HG02884 (cell line): Measurements from ENCODE around the gene C16orf86.

Source experiments
- ATAC-seq: cut with Tn5 transposase; IDR thresholded peaks from one replicate; pipeline ENCODE4 v1.9.1; 2021; ENCODE audit warnings: mild to moderate bottlenecking, moderate library complexity; ENCODE audit not compliant: unreplicated experiment

C16orf86 gene

DNA sequence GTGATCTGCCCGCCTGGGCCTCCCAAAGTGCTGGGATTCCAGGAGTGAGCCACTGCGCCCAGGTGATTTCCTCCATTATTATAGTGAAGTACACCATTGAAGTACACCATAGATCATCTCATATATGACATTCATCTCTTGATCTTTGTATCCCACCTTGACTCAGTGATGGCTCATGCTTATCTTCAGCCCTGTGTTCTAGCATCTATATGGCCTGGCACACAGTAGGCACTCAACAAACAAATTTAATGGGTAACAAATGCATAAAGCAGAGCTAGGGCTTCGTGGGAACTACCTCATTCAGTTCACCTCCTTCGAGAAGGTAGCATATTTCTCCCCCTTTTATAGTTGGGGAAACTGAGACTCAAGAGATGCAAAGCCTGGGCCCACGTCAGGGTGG, 1.0 kb upstream of the C16orf86 start:
- ATAC-seq, result no peak

GRCh38 chr16:67666032-67666551, 522 bp upstream of the C16orf86 start:
- ATAC-seq, result no peak

DNA sequence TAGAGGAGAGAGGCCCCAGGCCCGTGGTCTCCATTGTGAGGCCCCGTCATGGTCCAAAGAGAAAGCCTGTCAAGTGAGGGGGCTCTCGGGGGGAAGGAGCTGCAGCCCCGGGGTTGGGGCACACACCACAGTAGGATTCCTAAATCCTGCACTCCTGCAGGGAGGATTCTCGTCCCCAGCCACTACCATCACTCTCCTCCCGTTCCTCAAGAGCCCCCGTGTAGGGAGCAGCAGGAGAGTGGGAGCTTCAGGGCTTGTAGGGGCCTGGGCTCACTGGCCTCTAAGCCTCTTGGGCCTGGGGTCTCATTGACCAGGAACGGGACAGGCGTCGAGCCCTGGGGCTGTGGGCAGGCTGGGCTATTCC, 821 bp downstream of the C16orf86 start:
- no peak for ATAC-seq

DNA sequence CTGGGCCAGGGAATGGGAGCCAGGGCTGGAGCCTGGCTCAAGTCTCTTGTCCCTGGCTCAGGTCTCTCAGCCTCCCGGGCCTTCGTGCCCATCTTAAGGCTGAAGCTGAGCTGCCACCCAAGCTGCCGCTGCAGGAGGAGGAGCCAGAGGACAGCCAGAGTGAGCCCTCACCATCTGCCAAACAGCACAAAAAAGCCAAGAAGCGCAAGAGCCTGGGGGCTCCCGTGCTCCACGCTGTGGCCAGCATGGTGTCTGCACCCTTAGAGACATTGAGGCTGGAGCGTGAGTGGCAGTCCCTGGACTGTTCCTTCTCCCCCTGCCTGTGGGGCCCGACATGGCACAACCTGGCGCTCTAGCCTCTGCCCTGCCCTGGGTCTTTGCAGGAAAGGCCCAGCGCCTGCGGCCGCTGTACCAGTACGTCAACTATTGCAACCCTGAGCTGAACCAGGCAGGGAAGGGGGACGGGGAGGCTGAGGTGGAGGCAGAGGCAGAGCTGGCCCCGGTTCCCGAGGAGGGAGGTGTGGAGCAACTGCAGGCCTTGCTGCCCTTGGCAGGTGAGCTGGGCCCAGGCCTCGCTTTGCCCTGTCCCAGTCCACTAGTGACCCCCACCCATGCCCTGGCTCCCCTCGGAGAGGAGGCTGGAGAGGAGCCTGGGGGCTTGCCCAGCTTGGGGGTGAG, 1.3 kb downstream of the C16orf86 start:
- peak; percentile 68 for ATAC-seq

GRCh38 chr16:67668495-67669157, 2.0 kb downstream of the C16orf86 start:
- ATAC-seq, result no peak

GRCh38 chr16:67669499-67670101, 3.0 kb downstream of the C16orf86 start:
- no peak for ATAC-seq

DNA sequence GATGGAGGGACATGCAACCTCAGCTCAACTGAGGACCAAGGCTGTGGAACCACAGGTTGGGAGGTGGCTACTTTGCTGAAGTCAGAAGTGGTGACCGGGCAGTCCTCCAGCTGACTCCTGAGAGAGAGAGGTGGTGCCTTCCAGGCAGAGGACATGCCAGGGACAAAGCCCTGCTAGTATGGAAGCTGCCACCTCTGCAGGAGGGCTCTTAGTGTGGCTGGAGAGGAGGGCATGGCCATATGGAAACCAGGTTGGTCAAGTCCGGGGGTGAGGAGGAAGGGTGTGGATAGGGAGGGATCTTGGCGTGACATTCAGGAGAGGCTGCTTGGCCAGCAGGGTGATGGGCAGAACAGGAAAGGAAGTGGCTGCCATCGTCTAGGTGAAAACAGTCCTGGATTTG, 5.7 kb downstream of the C16orf86 start:
- no peak for ATAC-seq

- ATAC-seq, result no peak
Observed at GRCh38 chr16:67672739-67673662, 6.4 kb downstream of the C16orf86 start.

DNA sequence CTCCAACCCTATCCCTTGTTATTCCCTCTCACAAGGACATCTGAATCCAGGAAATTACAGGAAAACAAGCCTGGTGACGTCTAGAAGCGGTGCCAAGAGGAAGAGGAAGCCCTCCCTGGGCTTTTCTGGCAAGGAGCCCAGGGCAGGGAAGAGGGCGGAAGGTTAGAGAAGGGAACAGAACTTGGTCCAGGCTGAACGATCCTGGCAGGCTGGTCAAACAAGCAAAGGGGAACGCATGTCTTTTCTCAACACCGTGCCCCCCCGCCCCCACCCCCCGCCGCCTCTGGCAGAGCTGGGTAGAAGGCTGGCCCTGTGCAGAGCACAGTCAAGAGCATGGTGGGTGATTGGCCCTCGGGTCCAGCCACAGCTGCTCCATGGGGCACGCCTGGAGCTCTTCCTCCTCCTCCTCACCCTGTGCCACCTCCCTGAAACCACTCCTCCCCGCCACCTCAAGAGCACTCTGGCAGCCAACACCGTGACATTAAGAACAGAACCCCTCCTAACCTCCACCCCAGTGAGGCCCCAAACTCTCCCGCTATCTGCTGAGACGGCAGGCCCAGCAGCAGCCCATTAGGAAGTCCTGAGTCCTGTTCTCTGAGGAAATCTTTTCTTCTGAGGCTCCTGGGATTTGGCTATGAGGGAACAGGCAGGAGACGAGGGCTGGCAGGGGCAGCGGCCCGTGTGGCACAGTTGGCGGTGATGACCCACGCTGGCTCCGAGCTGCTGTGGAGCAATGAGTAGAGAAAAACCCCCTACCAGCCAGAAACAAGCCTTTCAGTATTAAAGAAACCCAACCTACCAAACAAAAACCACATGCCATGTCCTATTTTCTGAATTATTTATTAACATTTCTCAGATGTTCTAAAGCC, 7.3 kb downstream of the C16orf86 start:
- no peak for ATAC-seq

DNA sequence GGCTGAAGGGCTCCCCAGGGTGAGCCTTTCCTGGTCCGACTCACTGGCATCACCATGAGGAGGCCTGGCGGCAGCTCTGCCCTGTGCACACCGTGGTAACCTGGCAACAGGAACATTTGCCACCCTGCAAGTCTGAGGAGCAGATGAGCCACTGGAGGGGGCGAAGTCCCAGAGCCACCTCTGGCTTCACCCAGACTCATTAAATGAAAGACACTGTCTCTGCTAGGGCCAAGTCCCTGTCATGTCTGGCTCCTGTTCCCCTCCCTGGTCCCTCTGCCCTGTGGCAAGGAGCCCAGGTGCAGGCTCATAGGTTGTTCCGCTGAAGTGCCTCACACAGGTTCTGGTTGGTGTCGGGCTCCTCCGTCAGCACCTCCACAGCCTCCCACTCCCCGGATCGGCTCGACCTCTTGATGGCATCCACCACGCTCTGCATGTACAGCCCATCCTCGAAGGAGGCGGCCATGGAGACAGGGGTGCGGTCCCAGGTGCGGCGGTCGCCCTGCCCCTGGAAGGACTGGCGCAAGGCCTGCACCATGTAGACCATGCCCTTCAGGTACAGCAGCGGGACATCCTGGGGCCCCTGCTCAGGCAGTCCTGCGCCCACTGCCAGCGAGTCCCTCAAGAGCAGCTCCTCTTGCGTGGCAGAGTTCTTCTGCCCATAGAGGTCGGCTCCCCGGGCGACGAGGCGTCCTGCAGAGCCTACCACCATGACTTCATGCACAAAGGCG, 8.4 kb downstream of the C16orf86 start:
- ATAC-seq, result no peak

DNA sequence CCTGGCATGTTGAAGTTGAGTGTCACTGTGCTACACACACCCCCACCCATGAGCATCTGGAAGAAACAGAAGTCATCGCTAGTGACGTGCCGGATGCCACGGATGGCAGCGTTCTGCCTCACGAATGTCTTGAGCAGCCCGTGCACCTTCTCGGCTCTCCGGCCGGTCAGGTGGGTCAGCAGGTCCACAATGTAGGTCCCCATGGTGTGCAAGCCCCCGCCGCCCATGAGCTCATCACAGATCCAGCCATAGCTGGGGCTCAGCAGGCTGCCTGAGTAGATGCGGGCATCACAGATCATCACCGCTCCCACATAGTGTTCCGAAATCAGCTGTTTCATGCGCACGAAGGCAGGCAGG, 8.9 kb downstream of the C16orf86 start:
- no peak for ATAC-seq

GRCh38 chr16:67675999-67676398, 9.4 kb downstream of the C16orf86 start:
- no peak for ATAC-seq

DNA sequence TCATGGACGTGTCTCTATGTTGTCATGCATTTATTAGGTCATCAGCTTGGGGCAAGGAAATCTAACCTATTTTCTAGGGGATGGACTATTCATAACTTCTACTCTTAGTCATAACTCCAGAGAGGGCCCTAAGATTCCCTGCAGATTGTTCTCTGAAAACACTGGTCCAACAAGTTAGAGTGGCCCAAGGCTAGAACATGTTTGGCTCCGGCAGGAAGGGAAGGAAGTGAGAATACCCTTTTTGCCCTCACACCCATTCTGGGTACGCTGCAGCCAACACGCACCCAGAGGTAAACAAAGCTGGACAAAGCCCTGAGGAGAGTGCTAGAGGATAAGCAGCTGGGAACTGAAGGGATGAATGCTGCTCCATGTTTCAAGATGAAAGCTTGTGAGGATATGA, 9.9 kb downstream of the C16orf86 start:
- no peak for ATAC-seq

DNA sequence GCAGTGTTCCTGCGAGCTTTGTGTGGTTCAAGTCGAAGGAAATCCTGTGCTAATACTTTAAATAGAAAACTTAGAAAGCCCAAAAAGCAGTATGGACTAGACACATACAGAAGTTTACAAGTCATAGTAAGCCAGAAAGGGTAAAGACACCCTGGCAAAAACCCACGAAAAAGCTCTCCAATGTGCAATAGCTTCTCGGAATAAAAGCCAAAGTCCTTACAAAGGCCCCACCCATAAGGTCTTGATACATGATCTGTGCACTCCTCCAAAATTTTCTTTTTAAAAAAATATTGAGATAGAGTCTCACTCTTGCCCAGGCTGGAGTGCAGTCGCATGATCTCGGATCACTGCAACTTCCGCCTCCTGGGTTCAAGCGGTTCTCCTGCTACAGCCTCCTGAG, 10.3 kb downstream of the C16orf86 start:
- no peak for ATAC-seq

- no peak for ATAC-seq
Observed at GRCh38 chr16:67677712-67678111, 11.1 kb downstream of the C16orf86 start.

GRCh38 chr16:67678354-67679023, 11.9 kb downstream of the C16orf86 start:
- ATAC-seq, result no peak

- no peak for ATAC-seq
Observed at GRCh38 chr16:67679935-67680897, 13.6 kb downstream of the C16orf86 start.

DNA sequence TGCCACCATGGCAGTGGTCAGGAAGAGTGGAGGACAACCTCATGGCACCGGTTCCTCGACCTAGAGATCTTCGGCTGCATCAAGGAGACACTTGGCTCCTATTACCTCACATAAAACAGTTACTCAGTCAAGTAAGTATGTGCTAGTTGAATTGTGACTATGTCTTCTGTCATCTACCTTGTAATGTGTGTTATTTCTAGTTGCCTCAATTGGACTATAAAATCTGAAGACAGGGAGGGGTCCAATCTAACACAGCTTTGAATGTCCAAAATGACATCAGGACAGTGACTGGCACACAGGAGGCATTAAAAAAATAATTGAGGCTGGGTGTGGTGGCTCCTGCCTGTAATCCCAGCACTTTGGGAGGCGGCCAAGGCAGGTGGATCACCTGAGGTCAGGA, 17.2 kb downstream of the C16orf86 start:
- ATAC-seq, result no peak
